HG02678 (cell line): ENCODE data around the gene MEGF8.

ENCODE experiments used
- ATAC-seq: cut with Tn5 transposase; IDR thresholded peaks from one replicate; pipeline ENCODE4 v1.9.1; 2021; ENCODE audit warnings: mild to moderate bottlenecking, moderate library complexity; ENCODE audit not compliant: unreplicated experiment

Gene MEGF8

GRCh38 chr19:42285988-42286348 is 39.5 kb upstream of the MEGF8 start:
- no peak for ATAC-seq

DNA sequence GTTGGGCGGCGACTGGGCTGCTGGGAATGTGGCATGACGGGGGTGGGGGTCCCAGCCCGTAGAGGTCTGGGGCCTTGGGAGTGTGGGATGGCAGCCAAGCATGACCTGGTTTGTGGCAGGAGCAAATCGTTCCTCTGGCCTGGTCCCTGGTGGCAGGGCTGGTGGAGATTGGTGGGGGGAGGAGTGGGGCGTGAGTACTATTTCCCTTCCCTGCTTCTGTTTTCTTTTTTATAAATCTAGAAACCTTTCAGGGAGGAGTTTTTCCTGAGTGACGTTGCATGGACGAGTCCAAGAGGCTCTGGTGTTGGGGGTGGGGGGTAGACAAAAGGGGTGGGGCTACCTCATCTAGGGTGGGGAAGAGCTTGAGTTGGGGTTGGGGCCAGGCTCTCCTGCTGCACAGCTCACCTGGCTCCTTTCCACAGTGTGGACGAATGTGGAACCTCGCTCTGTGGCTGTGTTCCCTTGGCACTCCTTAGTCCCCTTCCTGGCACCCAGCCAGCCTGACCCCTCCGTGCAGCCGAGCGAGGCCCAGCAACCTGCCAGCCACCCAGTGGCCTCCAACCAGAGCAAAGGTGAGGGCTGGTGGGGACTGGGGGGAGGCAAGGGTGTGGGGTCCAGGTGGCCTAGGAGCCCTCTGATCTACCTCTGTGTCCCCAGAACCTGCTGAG is 39.0 kb upstream of the MEGF8 start:
- ATAC-seq: no peak

DNA sequence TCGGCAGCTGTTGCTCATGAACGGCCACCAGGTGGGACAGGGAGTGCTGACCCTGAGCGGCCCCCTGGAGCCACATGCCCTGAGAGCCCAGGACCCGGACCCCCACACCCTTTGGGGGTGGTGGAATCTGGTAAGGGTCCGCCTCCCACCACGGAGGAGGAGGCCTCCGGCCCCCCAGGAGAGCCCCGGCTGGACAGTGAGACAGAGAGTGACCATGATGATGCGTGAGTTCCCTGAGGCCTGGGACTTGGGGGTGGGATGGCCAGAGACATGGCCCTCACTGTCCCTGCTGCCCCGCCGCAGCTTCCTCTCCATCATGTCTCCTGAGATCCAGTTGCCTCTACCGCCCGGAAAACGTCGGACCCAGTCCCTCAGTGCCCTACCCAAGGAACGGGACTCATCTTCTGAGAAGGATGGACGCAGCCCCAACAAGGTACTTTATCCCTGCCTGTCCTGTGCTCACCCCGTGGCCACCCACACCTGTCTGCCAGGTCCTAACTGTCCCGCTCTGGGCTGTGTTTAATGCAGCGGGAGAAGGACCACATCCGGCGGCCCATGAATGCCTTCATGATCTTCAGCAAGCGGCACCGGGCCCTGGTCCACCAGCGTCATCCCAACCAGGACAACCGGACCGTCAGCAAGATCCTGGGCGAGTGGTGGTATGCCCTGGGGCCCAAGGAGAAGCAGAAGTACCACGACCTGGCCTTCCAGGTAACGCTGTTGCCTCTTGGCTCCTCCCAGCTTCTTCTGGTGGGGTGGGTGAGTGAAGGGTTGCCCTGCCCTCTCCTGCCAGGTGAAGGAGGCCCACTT is 38.2 kb upstream of the MEGF8 start:
- ATAC-seq: no peak

- ATAC-seq: no peak
Observed at GRCh38 chr19:42287827-42288107, 37.7 kb upstream of the MEGF8 start.

- ATAC-seq: no peak
Observed at GRCh38 chr19:42288387-42288786, 37.0 kb upstream of the MEGF8 start.

DNA sequence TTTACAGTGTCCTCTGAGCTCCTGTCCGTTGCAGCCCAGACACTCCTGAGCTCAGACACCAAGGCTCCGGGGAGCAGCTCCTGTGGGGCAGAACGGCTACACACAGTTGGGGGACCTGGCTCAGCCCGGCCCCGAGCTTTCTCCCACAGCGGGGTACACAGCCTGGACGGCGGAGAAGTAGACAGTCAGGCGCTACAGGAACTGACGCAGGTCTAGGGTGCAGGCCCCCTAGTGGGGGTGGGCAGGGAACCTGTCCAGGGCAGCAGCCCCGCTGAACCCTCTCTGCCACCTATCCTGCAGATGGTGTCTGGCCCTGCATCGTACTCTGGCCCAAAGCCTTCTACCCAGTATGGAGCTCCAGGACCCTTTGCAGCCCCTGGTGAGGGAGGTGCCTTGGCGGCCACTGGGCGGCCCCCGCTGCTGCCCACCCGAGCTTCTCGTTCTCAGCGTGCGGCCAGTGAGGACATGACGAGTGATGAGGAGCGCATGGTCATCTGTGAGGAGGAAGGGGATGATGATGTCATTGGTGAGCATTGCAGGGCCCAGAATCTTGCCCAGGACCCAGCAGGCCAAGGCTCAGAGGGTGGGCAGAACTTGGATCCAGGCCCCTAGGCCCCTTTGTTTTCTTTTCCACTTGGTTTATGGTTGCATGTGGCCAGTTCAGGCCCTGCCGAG is 36.4 kb upstream of the MEGF8 start:
- ATAC-seq: no peak

- no peak for ATAC-seq
Observed at GRCh38 chr19:42289556-42290041, 35.8 kb upstream of the MEGF8 start.

- no peak for ATAC-seq
Observed at GRCh38 chr19:42290136-42290522, 35.3 kb upstream of the MEGF8 start.

GRCh38 chr19:42290523-42291434 is 34.7 kb upstream of the MEGF8 start:
- no peak for ATAC-seq

DNA sequence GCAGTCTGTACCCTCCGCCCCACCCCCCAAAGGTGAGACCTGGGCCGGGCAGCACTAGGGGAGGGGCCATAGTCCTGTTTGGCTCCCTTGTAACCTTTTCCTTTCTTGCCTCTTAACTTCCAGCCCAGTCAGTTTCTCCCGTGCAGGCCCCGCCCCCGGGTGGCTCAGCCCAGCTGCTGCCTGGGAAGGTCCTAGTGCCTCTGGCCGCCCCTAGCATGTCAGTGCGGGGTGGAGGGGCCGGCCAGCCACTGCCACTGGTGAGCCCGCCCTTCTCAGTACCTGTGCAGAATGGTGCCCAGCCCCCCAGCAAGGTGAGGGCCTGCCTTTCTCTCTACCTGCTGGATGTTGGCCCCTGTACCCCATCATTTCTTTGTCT is 34.0 kb upstream of the MEGF8 start:
- no peak for ATAC-seq

DNA sequence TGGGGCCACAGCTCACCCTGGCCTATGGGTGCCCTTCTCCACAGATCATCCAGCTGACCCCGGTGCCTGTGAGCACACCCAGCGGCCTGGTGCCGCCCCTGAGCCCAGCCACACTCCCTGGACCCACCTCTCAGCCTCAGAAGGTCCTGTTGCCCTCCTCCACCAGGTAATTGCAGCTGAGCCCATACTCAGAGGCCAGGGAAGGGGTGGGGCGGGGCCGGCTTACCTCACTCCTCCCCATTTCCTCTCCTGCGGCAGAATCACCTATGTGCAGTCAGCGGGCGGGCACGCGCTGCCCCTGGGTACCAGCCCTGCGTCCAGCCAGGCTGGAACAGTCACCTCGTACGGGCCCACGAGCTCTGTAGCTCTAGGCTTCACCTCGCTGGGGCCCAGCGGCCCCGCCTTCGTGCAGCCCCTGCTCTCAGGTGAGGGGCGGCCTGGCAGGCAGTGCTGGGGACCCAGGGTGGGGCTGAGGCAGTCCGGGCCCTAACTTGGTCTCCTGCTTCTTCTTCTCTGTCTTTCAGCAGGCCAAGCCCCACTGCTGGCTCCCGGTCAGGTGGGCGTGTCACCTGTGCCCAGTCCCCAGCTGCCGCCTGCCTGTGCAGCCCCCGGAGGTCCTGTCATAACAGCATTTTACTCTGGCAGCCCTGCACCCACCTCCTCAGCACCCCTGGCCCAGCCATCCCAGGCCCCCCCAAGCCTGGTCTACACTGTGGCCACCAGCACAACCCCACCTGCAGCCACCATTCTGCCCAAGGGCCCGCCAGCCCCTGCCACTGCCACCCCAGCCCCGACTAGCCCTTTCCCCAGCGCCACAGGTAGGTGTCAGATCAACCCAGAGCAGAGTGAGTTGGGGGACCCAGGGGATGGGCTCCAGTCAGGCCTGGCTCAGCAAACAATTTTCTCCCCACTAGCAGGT is 33.1 kb upstream of the MEGF8 start:
- no peak for ATAC-seq

DNA sequence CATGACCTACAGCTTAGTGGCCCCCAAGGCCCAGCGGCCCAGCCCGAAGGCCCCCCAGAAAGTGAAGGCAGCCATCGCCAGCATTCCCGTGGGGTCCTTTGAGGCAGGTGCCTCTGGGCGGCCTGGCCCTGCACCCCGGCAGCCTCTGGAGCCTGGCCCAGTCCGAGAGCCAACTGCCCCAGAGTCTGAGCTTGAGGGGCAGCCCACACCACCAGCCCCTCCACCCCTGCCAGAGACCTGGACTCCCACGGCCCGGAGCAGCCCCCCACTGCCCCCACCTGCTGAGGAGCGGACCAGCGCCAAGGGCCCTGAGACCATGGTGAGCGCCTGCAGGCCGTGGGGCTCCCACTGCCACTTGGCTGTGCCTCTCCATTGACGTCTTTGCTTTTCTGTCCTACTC is 32.5 kb upstream of the MEGF8 start:
- ATAC-seq: no peak

DNA sequence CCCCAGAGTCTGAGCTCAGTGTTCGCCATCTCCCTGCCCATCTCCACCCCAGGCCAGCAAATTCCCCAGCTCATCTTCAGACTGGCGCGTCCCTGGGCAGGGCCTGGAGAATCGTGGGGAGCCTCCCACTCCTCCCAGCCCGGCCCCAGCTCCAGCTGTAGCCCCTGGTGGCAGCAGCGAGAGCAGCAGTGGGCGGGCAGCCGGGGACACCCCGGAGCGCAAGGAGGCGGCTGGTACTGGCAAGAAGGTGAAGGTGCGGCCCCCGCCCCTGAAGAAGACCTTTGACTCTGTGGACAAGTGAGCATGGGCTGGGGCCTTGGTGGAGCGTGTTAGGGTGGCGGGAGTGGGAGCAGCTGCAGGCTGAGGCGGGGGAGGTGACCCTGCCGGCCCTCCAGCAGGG is 31.9 kb upstream of the MEGF8 start:
- no peak for ATAC-seq

DNA sequence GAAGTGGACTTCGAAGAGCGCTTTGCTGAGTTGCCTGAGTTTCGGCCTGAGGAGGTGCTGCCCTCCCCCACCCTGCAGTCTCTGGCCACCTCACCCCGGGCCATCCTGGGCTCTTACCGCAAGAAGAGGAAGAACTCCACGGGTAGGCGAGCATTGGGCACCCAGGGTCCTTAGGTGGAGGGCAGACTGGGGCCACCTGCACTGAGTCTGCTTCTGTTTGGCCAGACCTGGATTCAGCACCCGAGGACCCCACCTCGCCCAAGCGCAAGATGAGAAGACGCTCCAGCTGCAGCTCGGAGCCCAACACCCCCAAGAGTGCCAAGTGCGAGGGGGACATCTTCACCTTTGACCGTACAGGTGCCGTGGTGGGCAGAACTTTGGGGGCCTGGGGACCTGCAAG is 31.5 kb upstream of the MEGF8 start:
- ATAC-seq: no peak

DNA sequence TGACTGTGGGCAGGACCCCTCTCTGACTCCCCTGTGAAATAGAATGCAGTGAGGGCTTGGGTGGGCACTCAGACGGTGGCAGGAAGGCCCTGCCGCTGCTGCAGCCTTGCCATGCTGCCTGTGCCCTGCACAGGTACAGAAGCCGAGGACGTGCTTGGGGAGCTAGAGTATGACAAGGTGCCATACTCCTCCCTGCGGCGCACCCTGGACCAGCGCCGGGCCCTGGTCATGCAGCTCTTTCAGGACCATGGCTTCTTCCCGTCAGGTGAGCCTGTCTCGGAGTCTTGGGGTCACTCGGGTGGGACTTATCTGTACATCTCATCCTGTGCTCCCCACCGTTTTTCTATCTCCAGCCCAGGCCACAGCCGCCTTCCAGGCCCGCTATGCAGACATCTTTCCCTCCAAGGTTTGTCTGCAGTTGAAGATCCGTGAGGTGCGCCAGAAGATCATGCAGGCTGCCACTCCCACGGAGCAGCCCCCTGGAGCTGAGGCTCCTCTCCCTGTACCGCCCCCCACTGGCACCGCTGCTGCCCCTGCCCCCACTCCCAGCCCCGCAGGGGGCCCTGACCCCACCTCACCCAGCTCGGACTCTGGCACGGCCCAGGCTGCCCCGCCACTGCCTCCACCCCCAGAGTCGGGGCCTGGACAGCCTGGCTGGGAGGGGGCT is 30.8 kb upstream of the MEGF8 start:
- ATAC-seq: no peak

GRCh38 chr19:42295342-42295741 is 30.1 kb upstream of the MEGF8 start:
- ATAC-seq: no peak

DNA sequence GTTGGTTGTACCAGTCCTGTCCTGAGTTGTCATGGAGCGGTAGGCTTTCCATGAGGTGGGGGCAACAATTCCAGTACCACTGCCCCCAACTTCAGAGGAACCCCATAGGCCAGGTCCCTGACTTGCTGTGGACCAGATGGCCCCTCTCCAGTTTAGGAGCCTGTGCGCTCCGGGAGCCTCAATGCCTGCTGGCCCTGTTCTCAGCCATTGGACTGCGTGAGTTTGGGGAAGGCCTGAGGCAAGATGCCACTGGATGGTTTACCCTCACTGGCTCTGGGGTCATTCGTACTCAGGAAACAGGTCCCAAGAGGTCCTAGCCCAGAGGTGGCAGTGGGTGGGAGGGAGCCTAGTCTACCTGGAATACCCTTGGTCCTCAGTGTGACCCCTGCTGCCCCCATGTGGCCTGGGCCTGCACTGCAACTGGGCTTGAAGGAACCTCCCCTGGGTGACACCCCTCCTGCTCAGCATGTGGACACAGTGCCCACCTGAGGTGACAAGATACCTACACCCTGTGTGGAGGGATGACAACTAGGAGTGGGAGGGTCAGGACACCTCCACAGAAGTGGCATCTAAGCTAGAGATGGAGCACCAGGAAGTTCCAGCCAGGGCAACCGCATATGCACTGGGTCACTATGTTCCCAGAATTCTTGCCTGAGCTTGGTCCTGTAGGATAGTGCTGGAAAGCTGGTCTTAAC is 29.5 kb upstream of the MEGF8 start:
- no peak for ATAC-seq

DNA sequence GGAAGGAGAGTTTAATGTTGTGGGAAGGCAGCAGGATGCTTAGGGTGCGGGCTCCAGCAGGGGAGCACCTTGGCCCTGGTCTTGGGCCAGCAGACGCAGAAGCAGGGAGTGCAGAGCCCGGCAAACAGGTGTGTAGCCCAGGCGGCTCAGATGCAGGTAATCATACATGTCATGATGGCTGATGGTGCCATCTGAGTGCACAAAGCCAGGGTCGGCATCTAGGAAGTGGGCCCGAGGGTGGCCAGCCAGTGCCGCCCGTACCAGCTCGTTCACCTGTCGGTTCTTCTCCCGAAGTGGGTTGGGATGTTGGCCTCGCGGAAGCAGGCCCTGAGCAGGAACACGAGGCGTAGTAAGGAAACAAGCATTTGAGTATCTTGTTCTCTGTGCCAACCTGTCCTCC is 28.4 kb upstream of the MEGF8 start:
- ATAC-seq: no peak

- ATAC-seq: no peak
Observed at GRCh38 chr19:42301646-42302203, 23.7 kb upstream of the MEGF8 start, which contains the start of gene PRR19. Gene PRR19, plus strand, starts transcription at chr19:42302132. Its CDS starts 7,453 bp downstream, at chr19:42309585.
